Measurements from ENCODE around the gene GLP1R.

DNA sequence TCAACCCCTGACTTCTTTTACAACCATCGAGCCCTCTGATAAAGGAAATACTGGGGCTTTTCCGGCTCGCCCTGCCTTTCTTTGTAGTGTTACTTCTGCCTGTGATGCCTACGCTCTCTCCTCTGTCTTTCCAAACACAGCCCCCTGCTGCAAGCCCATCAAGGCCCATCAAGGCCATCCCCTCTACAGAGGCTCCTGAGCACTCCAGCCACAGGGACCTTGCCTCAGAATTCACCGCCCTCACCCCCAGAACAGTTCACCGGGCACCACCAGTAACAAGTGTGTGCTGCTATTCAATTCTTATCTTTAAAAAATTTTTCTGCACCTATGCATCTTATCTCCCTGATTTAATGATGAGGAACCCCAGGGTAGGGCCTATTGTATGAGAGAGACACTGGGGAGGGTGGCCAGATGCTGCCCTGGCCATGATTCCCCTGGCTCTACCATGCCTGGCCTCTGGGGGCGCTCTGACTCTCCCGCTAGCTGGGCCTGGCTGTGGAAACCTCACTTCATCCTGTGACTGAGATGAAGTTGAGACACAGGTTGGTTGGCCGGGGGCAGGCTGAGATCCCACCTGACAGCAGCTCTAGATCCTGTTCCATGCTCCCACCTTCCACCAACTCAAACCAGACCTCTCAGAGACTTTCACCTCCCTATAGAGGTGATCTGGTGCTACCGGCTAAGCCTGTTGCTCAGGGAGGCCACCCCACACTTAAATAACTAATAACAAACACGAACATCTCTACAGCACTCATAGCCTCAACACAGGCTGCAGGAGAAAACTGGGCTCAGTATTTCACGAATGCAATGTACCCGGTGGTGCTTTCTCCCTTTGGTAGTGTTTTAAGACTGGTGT, 19.2 kb upstream of the GLP1R start:
- TF ChIP-seq POLR2A (IDR thresholded peaks at IDR 0.05; ENCODE audit: low read length) (no peak), GATA1 (IDR thresholded peaks at IDR 0.05; ENCODE audit: low read depth, low read length) (no peak)
